Stimulated activated CD8-positive, alpha-beta memory T cell treated with anti-CD3 and anti-CD28 coated beads, Interleukin-4, amount 100 ng/mL, for 4 hours (primary cell): ENCODE measurements around the gene GSKIP.

Experiments used
- DNase-seq, 2 donors: peaks; one replicate each; pipeline ENCODE4 v3.0.0-alpha.2; 2020; ENCODE audit warnings: low read depth in 2 of 2, low spot score in 1 of 2

The GSKIP gene

DNA sequence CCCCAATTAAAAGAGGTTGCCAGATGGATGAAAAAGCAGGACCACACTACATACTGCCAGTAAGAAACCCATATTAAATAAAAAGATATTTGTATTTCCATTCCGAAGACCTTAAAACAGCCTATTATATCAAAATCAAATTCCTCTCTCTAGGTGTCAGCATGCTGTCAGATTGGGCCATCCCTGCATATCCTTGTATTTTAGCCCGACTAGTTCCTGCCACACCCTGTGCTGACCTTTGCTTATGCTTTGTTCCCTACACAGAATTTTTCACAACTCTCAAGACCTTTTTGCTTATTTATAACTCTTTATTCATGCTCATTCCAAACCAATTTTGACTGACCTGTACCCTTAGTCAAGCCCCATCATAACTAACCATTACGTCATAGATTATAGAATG, 12.8 kb downstream of the GSKIP start:
- no peak for DNase-seq

DNA sequence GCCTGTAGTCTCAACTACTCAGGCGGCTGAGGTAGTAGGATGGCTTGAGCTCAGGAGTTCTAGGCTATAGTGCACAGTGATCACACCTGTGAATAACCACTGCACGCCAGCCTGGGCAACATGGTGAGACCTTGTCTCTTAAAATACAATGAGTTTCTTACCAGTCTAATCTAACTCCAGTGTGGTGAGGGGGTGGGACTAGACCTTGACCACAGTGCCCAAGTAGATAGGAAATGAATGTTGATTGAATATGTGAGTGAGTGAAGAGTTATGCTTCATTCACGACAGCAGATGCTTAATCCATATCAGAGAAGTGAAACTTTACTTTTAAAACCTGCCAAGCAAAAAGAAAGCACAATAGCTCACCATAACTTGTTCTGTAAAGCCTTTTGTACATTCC, 17.4 kb downstream of the GSKIP start:
- DNase-seq = no peak

DNA sequence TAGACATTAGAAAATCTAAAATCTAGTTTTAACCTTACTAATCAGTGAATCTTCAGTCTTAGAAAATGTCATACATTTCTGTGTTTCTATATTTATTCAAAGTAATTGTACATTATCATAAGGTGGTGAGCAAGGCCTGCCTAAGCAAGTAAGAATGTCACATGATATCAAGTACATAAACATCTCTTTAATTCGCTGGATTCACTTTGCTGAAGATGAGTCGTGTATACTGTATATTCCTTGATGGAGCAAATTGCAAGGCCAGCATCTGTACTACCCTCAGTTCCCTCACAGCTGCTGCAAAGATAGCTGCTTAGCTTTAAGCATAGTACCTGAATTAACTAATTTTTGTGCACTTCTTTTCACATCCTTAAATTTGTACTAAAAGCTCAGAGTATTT, 20.1 kb downstream of the GSKIP start:
- no peak for DNase-seq

DNA sequence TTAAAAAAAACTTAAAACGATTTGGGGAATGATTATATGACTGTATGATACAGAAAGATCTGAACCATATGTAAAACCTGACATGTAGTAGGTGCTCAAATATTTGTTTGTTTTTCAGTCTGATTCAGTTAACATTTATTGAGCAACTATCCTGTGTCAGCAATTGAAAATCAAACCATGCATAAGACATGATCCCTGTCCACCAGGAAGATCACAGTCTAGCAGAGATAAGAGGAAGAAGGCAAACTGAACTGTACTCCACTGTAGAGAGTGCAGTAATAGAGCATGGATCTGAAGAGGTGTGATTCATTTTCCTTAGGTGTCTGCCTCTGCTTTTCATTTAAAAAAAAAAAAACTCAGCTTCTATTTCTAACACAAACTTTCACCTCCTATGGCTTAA, 20.7 kb downstream of the GSKIP start:
- no peak for DNase-seq

DNA sequence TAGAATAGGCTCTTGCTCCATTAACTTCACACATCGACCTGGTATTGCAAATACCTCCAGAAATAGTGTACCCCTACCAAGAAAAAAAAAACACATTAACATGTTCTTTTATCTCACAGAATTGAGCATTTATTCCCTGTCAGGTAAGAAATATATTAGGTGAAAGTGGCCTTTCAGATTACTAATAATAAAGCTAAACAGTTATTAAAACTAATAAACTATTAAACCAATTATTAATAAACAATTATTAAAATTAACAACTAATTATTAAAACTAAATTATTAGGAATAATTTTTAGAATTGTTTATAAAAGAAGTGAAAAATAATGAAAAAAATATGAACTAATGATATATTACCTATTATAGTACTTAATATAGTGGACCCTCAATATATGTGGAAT, 21.4 kb downstream of the GSKIP start:
- DNase-seq = no peak

DNA sequence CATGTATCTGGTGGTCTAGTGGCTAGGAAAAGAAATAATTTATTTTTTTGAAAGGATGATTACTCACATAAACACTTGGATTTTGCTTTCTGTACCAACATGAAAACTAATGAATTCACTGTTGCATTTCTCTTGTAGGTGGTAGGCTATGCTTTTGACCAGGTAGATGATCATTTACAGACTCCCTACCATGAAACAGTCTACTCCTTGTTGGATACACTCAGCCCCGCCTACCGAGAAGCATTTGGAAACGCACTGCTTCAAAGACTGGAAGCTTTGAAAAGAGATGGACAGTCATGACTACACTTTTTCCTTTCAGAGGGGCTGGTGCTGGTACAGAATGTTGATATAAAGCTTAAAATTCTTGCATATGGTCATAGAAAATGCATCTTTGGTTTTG, 22.1 kb downstream of the GSKIP start:
- no peak for DNase-seq

DNA sequence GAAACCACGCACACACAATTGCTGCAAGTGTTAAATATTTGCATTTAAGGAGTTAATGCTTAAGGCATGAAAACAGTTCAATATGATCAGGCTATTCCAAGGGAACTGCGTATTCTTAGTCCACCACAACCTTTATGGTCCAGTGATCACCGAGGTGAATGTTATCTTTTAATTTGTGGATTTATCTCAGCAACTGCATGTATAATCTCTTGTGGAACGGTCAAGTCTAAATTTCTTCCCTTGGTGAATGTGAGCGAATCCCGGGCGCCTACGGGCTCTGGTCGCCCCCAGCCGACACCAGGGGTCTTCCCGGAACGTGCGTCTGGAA, 27.6 kb downstream of the GSKIP start:
- no peak for DNase-seq

DNA sequence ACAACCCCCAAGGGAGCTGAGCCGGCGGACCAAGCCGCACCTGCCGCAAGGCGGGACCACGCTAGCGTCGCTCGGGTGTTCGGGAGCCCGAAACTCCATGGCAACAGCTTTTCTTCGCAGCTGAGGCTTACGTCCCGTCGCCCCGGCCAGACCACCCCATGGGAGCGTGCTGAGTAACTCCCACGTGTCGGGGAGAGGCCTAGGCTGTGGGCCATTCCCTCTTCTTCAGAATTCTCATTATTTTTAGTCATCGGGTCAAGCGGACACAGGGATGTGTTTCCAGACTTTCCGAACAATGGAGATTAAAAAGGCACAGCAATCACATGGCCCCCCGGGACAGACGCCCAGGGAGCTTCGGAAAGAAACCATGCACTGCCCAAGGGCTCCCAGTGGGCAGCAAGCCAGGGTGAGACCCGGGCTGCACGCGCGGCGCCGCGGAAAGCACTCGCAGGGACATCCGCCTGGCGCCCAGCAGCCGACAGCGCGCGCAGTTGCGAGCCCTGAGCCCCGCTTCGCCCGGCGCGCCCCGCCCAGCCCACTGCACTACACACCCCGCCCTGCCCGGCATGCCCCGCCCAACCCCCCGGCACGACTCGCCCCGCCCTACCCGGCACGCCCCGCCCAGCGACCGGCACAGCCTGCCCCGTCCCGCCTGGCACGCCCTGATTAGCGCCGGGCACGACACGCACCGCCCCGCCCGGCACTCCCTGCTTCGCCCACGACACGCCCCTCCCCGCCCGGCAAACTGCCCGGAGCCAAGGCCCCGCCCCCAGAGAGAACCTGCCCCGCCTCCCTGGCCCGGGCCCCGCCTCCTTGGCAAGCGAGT, 28.2 kb downstream of the GSKIP start:
- peak; percentile 99 for DNase-seq

DNA sequence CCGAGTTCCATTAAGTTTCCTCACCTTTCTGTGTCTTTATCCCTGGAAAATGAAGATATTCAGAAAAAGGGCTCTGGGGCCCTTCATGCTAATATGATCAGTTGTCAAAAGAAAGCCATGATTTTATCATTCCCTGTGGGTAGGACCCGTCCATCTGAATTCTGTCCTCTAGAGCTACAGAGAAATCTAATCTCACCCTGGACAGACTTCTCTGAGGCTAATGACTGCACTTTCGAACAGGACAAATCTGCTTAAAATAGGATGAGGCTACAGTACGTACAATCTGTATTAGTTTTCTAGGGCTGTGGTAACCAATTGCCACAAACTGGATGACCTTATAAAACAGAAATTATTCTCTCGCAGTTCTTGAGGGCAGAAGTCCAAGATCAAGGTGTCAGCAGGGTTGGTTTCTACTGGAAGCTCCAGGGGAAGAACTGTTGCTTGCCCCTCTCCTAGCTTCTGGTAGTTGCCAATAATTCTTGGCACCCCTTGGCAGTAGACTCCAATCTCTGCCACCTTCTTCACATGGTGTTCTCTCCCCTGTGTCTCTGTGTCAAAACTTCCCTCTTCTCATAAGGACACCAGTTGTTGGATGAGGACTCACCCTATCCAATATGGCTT, 29.9 kb downstream of the GSKIP start:
- DNase-seq = no peak

DNA sequence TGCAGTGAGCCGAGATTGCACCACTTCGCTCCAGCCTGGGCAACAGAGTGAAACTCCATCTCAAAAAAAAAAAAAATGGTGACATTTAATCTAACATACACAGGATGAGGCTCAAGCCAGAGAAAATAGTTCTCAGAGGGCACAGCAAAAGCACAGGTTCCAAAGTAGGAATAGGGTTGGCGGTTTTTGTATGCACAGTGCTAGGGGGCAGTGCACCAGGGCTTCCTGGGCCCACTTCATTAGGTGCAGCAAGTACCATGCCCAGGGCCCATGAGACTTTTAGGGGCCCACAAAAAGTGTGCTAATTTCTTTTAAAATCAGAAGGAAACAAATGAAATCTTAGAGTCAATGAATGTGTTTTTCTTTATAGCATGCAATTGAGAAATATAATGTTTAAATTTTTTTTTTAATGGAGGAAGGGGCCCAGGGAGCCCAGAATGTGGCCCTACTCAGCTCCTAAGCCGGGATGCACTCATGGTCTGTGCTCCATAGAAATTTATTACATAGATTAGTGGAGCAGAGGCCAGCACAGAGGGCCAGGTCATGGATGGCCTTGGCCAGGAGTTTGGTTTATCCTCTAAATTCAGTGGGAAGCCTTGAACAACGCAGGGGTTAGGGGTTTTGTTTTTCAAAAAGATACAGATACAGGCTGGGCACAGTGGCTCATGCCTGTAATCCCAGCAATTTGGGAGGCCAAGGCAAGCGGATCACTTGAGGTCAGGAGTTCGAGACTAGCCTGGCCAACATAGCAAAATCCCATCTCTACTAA, 30.9 kb downstream of the GSKIP start:
- DNase-seq = no peak

DNA sequence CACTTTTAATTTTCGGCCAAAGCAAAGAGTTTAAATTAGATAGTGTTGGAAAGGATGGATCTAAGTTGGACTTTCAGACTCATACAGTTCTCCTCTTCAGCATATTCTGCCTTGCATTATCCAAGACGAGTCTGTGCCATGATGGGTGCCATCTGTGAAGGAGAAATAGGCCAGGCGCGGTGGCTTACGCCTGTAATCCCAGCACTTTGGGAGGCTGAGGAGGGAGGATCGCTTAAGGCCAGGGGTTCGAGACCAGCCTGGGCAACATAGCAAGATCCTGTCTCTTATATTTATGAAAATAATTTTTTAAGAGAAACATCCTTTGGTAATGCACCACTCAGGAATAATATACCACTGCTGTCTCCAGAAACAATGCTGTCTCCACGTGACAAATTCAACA, 35.1 kb downstream of the GSKIP start:
- DNase-seq = no peak

DNA sequence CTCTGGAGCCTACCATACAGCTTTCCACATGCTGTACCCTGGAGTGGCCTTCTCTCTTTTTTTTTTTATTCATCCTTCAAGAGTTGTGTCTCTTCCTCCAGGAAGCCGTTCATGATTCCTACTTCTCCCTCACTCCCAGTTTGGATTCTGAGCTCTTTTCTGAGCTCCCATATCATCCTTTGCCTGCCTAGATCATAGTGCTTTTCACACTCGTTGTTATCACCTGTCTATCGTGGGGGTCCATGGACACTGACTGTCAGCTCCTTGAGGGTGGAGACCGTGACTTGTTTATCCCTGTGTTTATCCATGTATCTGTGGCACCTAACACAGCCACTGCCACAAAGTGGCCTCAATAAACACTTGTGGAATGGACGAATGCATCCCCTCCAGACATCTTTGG, 35.6 kb downstream of the GSKIP start:
- no peak for DNase-seq

DNA sequence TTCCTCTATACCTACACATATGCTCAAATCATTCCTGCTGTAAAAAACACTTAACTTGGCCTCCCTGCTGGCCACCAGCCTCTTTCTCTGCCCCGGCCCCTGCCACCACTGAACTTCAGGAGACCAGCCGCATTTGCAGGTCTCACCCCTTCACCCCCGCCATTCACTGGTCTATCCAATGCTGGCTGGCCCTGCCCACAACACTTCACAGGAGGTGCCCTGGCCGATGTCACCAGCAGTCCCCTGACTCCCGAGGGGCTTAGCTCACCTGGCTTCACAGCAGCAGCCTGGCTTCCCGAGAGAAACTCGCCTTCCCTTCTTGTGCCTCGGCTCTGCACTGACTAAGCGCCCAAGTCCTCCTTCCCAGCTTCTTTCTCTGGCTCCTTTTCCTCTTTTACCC, 36.1 kb downstream of the GSKIP start:
- DNase-seq = no peak

DNA sequence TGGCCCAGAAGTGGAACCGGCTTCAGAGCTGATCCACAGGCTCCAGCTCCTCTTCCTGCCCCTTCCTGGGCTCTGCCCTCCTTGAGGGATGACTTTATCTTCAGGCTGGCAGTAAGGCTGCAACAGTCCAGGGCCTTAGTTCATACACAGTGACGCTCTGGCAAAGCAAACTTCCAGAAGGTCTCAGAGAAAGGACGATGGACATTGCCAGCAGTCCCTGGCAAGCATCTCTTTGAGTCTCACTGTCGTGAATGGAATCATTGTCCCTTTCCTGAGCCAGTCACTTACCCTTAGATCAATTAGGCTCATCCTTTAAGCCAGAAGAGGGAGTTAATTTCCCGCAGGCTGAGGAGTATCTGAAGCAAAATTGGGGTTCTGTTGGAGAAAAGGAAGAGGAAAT, 37.2 kb downstream of the GSKIP start:
- DNase-seq = no peak

DNA sequence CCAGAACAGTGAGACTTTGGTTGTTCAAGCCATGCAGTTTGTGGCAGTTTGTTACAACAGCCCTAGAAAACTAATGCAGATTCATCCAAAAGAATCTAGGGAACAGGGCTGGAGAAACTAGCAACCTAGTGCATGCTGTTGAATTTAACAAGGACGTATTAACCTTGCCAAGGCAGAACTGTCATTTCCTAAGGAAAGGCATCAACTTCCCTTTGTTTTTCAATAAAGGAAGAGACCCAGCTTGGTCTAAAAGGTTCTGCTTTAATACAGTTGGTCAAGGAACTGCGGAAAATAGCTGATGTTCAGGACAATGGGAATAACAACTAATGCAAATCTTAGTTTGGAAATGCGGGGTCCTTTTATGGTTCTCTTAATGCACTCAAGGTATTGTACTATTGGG, 40.1 kb downstream of the GSKIP start:
- no peak for DNase-seq

DNA sequence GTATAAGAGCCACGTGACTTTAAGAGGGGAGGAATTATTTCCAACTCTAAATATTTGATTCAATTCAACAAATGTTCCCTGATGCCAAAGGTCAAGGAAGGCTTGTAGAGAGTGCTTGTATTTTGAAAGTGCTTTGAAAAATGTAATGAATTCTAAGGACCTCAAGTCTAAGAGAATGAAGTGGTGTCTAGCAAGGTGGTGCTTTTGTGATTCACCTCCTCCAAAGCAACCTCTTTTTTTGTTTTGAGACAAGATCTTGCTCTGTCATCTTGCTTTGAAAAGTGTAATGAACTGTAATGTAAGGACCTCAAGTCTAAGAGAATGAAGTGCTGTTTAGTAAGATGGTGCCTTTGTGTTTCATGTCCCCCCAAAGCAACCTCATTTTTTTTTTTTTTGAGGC, 42.4 kb downstream of the GSKIP start:
- DNase-seq = no peak

DNA sequence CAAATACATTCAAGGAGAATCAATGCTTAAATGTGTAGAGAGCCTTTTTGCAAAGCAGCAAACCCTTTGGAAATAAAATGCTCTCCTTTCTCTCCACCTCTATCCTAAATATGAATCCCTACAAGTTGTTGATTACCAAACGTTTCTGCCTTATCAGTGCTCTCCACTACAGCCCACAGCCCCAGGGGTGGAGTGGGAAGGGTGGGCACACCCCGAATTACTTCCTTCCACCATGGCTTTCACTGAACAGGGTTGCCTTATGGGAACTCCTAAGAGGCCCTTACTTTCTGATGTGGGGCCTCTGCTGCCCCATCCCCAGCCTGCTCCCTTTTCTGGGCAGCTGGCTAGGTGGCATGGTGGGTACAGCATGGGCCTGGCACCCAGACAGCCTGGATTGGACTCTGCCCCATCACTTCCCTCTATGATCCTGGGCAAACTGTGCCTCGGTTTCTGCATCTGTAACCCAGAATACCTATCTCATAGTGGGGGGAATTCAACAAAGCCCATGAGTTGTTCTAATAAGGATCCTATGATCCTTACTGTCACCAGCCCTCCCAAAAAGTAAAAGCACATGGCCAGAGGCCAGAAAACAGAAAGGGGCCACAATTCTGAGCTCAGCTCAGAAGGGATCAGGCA, 44.7 kb downstream of the GSKIP start:
- no peak for DNase-seq

DNA sequence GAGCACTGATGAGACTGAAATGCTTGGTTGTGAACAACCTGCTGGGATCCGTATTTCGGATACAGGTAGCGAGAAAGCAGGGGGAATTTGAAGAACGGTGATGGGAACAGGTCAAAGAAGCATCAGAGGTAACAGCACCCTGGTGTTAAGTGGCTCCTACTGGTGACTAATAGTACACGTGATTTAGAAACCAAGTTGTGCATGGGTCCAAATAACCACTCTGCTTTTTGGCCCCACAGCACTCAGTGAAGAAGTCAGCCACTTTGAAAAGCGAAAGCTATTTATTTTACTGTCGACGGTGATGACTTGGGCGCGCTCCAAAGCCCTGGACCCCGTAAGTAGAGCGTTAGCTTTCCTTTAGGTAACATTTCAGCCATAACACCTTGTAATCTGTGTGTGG, 45.3 kb downstream of the GSKIP start:
- no peak for DNase-seq

DNA sequence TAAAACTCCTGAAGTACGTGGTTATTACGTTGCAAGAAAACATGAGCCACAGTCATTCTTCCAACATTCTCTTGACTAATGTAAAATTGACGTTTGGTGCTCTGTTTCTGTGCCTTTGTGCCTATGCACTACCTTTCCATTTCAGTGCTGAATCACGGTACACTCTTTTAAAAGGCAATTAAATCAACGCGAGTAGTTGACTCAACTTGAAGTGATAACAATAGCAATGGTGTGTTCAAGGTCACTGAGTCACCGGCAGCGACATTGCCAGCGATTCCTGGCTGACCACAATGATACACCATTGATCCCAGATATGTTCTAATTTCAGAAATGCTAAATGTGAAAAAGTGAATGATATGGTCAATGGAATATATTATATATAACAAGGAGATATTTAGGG, 46.4 kb downstream of the GSKIP start:
- DNase-seq = no peak

DNA sequence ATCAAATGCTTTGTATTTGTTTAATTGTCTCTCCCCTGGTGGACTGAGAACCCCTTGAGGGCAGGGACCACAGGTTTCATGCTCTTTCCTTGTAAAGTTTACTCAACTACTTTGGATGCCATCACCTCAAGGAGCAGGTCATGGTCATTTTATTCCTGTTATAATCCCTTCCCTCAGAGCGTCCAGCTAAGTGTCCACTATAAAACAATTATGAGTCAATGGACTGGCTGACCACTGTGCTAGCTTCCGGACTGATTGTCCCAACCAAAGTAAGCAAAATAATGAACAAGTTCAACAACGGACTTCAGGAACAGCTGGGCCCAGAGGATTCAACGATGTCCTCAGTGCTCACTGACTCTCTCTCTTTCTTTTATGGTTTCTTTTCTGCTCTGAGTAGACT, 46.8 kb downstream of the GSKIP start:
- no peak for DNase-seq

DNA sequence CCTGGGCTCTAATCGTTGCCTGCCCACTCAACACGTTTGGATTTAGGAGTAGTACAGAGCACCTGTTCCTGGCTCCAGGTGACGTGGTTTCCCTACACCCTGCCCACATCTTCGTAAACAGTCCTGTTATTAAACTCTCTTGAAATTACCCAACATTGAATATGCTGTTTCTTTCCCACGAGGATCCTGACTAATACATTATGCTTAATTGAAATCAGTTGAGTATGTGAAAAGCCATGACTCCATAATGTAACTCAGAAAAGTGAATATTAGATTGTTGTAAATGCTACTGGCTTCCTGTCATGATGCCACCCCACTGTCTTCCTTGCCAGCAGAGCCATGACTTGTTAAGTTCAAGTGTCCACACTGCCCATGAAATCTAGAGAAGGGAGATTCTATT, 50.2 kb downstream of the GSKIP start:
- DNase-seq = no peak

DNA sequence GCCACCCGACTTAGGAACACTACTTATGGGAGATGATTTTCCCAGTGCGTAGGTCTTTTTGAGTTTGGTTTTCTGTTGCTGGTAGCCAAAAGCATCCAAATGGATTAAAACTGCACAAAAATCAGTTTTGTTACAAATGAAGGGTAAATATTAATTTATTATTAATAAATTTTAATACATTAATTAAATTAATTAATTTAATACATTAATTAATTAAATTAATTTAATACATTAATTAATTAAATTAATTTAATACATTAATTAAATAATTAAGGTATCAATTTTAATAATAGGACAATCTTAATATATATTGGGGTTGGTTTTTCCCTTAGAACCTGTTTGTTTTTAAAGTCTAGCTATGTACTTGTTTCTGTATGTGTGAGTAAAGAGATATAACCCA, 52.2 kb downstream of the GSKIP start:
- DNase-seq = no peak
